Measurements from ENCODE around the gene BSDC1. TPM values are rescaled to one million over a fixed set of nuclear protein-coding genes. Genes with fewer than 3 reads are reported as not detected.
"Not testable (repeated sequence)": the region's sequence is repeated elsewhere in the genome, so short reads cannot be mapped to it uniquely, and the experiment has no call there.

BSDC1 gene
- total RNA-seq (ENCODE audit: unreplicated experiment): 79.0 TPM
- long read RNA-seq, transcript BSDC1-206 (11 exons, 2,846 nt): major isoform, 16 of 26 reads
- long read RNA-seq, partial matches to known transcripts: 6 of 26 reads
- long read RNA-seq, other reads (novel, unspliced or antisense): 2 of 26 reads

- Mint-ChIP-seq H3K27ac (ENCODE audit: unreplicated experiment) (peak within 1 kb of the TSS; percentile 100), H3K27me3 (ENCODE audit: unreplicated experiment) (peaks cover 4% of the 10 kb centered on the region), H3K4me3 (ENCODE audit: unreplicated experiment) (peak within 1 kb of the TSS; percentile 100), H3K36me3 (ENCODE audit: low read depth, unreplicated experiment) (peaks cover 15% of the 10 kb centered on the region), H3K4me1 (ENCODE audit: unreplicated experiment) (peaks cover 20% of the 10 kb centered on the region), H3K9me3 (ENCODE audit: unreplicated experiment) (no peaks in the 10 kb centered on the region)
- TF ChIP-seq CTCF (IDR thresholded peaks at IDR 0.05; ENCODE audit: unreplicated experiment): no peak
- peak; percentile 98 for DNase-seq (ENCODE audit: low spot score)
Observed at GRCh38 chr1:32394141-32394889, at the start of gene BSDC1. TSS of gene BSDC1 (minus strand) at chr1:32394441. CDS start at chr1:32394414, 27 bp downstream.

GRCh38 chr1:32441467-32441866, 47.2 kb upstream of the BSDC1 start:
- not testable (repeated sequence) for H3K27me3 Mint-ChIP-seq (ENCODE audit: unreplicated experiment); H3K9me3 Mint-ChIP-seq (ENCODE audit: unreplicated experiment); H3K36me3 Mint-ChIP-seq (ENCODE audit: low read depth, unreplicated experiment); H3K4me1 Mint-ChIP-seq (ENCODE audit: unreplicated experiment); H3K4me3 Mint-ChIP-seq (ENCODE audit: unreplicated experiment); H3K27ac Mint-ChIP-seq (ENCODE audit: unreplicated experiment); DNase-seq (ENCODE audit: low spot score)

- not testable (repeated sequence) for H3K9me3 Mint-ChIP-seq (ENCODE audit: unreplicated experiment); H3K27me3 Mint-ChIP-seq (ENCODE audit: unreplicated experiment); H3K36me3 Mint-ChIP-seq (ENCODE audit: low read depth, unreplicated experiment); H3K4me3 Mint-ChIP-seq (ENCODE audit: unreplicated experiment); H3K27ac Mint-ChIP-seq (ENCODE audit: unreplicated experiment); DNase-seq (ENCODE audit: low spot score); H3K4me1 Mint-ChIP-seq (ENCODE audit: unreplicated experiment)
Observed at GRCh38 chr1:32438777-32439176, 44.5 kb upstream of the BSDC1 start.

GRCh38 chr1:32438136-32438535, 43.9 kb upstream of the BSDC1 start:
- Mint-ChIP-seq H3K27ac (ENCODE audit: unreplicated experiment) (no peak overlapping the region), H3K4me3 (ENCODE audit: unreplicated experiment) (no peak overlapping the region), H3K27me3 (ENCODE audit: unreplicated experiment) (no peaks in the 10 kb centered on the region), H3K36me3 (ENCODE audit: low read depth, unreplicated experiment) (no peaks in the 10 kb centered on the region), H3K4me1 (ENCODE audit: unreplicated experiment) (peaks cover 7% of the 10 kb centered on the region), H3K9me3 (ENCODE audit: unreplicated experiment) (no peaks in the 10 kb centered on the region)
- DNase-seq (ENCODE audit: low spot score): no peak
- TF ChIP-seq CTCF (IDR thresholded peaks at IDR 0.05; ENCODE audit: unreplicated experiment): no peak

GRCh38 chr1:32431736-32432400, 37.6 kb upstream of the BSDC1 start:
- DNase-seq (ENCODE audit: low spot score): no peak
- peaks cover 7% of the 10 kb centered on the region for H3K4me1 Mint-ChIP-seq (ENCODE audit: unreplicated experiment)

More at GRCh38 chr1:32431736-32432400, 37.6 kb upstream of the BSDC1 start:
- Mint-ChIP-seq H3K4me3 (ENCODE audit: unreplicated experiment) (no peak overlapping the region), H3K27ac (ENCODE audit: unreplicated experiment) (no peak overlapping the region), H3K27me3 (ENCODE audit: unreplicated experiment) (no peaks in the 10 kb centered on the region), H3K9me3 (ENCODE audit: unreplicated experiment) (no peaks in the 10 kb centered on the region), H3K36me3 (ENCODE audit: low read depth, unreplicated experiment) (no peaks in the 10 kb centered on the region)
- TF ChIP-seq CTCF (IDR thresholded peaks at IDR 0.05; ENCODE audit: unreplicated experiment): no peak
